ENCODE measurements around the gene LRRC1. TPM values are rescaled to one million over a fixed set of nuclear protein-coding genes. Genes with fewer than 3 reads are reported as not detected.

Gene LRRC1
- polyA plus RNA-seq, 2 donors: 13.6 to 15.2 TPM

DNA sequence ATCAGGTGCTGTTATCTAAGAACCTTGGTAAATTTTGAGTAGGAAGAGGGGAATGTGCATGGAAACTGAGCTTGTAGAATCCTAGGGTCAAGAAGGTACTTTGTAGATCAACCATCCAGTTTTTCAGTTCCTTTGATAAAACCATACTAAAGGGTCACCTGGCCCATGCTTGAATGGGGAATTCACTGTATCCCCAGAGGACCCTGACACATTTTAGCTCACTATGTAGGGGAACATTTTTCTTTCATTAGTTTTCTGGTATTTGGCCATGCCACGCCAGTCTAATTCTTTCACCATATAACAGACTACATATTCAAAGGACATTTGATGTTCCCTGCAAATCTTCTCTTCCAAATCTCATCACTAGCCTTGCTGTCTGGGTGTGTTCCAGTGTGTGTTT is 29.9 kb downstream of the LRRC1 start:
- Histone ChIP-seq H3K9me3 (ENCODE audit: control insufficient read depth in 2 of 2, insufficient read depth in 1 of 2, low read depth in 1 of 2, low read length in 1 of 2) (no peaks in the 10 kb centered on the region), H3K4me1 (ENCODE audit: control insufficient read depth in 2 of 2, insufficient read depth in 2 of 2, low read length in 1 of 2) (peaks cover 2 to 3% of the 10 kb centered on the region in 2 donors), H3K36me3 (ENCODE audit: control insufficient read depth in 2 of 2, insufficient read depth in 2 of 2, low read length in 1 of 2) (no peaks in the 10 kb centered on the region), H3K27me3 (ENCODE audit: control insufficient read depth in 1 of 2, insufficient read depth in 2 of 2, low read length in 2 of 2) (no peaks in the 10 kb centered on the region), H3K27ac (ENCODE audit: low read depth in 2 of 2, low read length in 1 of 2) (no peak overlapping the region), H3K4me3 (ENCODE audit: low read depth in 1 of 2, low read length in 2 of 2) (no peak overlapping the region)
- WGBS, 2 donors: 93 to 96% methylated on average over 1 of the region's 1 CpG

DNA sequence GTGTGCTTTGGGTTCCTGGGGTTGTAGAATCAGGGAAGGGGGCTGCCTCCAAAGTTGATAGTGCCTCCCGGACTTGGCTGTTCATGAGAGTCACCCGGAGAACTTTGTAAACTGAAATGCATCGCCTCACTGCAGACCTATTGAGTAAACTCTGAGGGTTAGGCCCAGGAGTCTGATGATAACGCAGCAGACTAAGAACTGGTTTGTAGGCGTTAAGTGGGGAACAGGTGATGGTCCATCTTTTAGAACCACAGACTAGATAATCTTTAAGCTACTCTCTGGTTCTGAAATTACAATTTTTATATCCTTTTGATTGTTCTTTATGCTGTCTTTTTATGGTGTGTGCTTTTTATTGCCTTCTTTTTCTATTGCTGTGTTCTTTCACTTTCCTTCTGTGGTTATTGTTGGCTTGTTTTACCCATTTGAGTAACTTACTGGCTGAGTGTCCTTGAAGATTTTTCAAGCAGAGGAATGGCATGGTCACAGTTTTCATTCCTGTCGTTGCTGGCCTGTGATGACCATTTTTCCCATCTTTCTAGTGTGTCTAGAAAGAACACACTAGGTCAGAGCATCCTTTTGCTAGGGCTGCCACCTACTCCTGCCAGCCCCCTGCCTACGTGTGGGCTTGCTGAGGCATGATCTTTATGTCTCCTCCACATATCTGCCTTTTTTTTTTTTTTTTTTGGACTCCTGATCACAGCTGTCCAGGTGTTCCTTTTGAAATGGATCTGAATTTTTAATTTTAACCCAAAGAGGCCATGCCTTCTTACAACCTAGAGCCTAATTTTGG is 30.9 kb downstream of the LRRC1 start:
- H3K4me1 ChIP-seq (ENCODE audit: control insufficient read depth in 2 of 2, insufficient read depth in 2 of 2, low read length in 1 of 2): peaks cover 2 to 5% of the 10 kb centered on the region in 2 donors
- H3K27ac ChIP-seq (ENCODE audit: low read depth in 2 of 2, low read length in 1 of 2): no peak overlapping the region
- H3K4me3 ChIP-seq (ENCODE audit: low read depth in 1 of 2, low read length in 2 of 2): no peak overlapping the region
- no peaks in the 10 kb centered on the region for H3K36me3 ChIP-seq (ENCODE audit: control insufficient read depth in 2 of 2, insufficient read depth in 2 of 2, low read length in 1 of 2)
- no peaks in the 10 kb centered on the region for H3K27me3 ChIP-seq (ENCODE audit: control insufficient read depth in 1 of 2, insufficient read depth in 2 of 2, low read length in 2 of 2)
- WGBS, 2 donors: 76 to 86% methylated on average over 7 of the region's 7 CpGs
- no peaks in the 10 kb centered on the region for H3K9me3 ChIP-seq (ENCODE audit: control insufficient read depth in 2 of 2, insufficient read depth in 1 of 2, low read depth in 1 of 2, low read length in 1 of 2)

- no peak overlapping the region for H3K27ac ChIP-seq (ENCODE audit: low read depth in 2 of 2, low read length in 1 of 2)
- WGBS, 2 donors: 69 to 71% methylated on average over 1 of the region's 1 CpG
- no peak overlapping the region for H3K4me3 ChIP-seq (ENCODE audit: low read depth in 1 of 2, low read length in 2 of 2)
- no peaks in the 10 kb centered on the region for H3K36me3 ChIP-seq (ENCODE audit: control insufficient read depth in 2 of 2, insufficient read depth in 2 of 2, low read length in 1 of 2)
- no peaks in the 10 kb centered on the region for H3K9me3 ChIP-seq (ENCODE audit: control insufficient read depth in 2 of 2, insufficient read depth in 1 of 2, low read depth in 1 of 2, low read length in 1 of 2)
- H3K27me3 ChIP-seq (ENCODE audit: control insufficient read depth in 1 of 2, insufficient read depth in 2 of 2, low read length in 2 of 2): no peaks in the 10 kb centered on the region
- H3K4me1 ChIP-seq (ENCODE audit: control insufficient read depth in 2 of 2, insufficient read depth in 2 of 2, low read length in 1 of 2): peaks cover 2 to 5% of the 10 kb centered on the region in 2 donors
Observed at GRCh38 chr6:53827531-53827930, 32.7 kb downstream of the LRRC1 start.

DNA sequence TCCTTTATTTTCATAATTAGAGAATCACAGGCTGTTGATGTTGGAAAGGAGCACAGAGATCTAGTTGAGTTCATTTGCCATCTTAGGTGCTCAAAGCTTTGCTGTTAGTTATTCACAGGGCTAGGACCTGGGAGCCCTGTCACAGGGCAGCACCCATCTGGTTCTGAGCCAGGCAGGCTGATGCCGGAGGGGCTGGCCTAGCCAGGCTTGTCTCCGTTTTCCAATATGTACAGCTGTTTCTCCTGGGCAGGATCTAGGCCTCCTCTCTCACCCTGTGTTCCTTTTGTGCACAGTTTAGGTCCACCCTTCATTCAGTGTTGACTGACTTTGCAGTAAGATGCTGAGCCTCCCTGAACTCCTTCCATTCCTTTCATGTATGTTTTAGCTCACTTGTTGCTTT is 33.4 kb downstream of the LRRC1 start:
- H3K27ac ChIP-seq (ENCODE audit: low read depth in 2 of 2, low read length in 1 of 2): no peak overlapping the region
- 42 to 56% methylated on average over 2 of the region's 2 CpGs for WGBS, 2 donors
- peaks cover 2 to 5% of the 10 kb centered on the region in 2 donors for H3K4me1 ChIP-seq (ENCODE audit: control insufficient read depth in 2 of 2, insufficient read depth in 2 of 2, low read length in 1 of 2)

DNA sequence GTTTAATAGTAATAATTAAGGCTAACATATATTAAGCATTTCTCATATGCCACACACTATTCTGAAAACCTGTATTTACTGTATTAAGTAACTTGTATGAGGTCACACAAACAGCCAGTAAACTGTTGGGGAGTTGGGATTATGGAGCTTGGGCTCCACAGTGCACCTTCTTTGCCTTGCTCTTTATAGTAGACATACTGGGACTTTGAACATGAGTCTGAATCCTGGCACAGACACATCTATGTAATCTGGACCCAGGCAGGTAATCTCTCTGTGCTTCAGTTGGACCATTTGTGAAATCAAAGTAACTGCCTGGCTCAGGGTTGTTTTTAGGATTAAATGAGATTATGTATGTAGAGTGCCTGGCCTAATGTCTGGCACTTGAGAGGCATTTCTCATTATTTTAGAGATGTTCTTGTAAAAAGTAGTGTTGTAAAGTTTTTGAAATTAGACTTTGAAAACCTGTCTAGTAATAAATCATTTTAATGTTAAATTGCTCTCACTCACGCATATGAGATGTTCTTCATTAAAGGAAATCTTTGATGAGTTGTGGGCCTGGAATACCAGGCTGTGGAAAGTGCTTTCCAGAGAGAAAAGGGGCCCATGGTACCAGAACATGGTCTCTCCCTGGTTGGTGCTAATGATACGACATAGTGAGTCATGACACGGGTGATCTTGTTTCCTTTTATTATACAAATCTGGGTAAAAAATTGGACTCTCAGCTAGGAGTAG is 34.3 kb downstream of the LRRC1 start:
- Histone ChIP-seq H3K27me3 (ENCODE audit: control insufficient read depth in 1 of 2, insufficient read depth in 2 of 2, low read length in 2 of 2) (no peaks in the 10 kb centered on the region), H3K36me3 (ENCODE audit: control insufficient read depth in 2 of 2, insufficient read depth in 2 of 2, low read length in 1 of 2) (no peaks in the 10 kb centered on the region), H3K4me1 (ENCODE audit: control insufficient read depth in 2 of 2, insufficient read depth in 2 of 2, low read length in 1 of 2) (peaks cover 2 to 5% of the 10 kb centered on the region in 2 donors), H3K4me3 (ENCODE audit: low read depth in 1 of 2, low read length in 2 of 2) (no peak overlapping the region), H3K27ac (ENCODE audit: low read depth in 2 of 2, low read length in 1 of 2) (no peak overlapping the region), H3K9me3 (ENCODE audit: control insufficient read depth in 2 of 2, insufficient read depth in 1 of 2, low read depth in 1 of 2, low read length in 1 of 2) (no peaks in the 10 kb centered on the region)
- WGBS, 2 donors: 75 to 85% methylated on average over 3 of the region's 3 CpGs

More for the DNA sequence above, 33.4 kb downstream of the LRRC1 start:
- no peaks in the 10 kb centered on the region for H3K9me3 ChIP-seq (ENCODE audit: control insufficient read depth in 2 of 2, insufficient read depth in 1 of 2, low read depth in 1 of 2, low read length in 1 of 2)
- no peaks in the 10 kb centered on the region for H3K36me3 ChIP-seq (ENCODE audit: control insufficient read depth in 2 of 2, insufficient read depth in 2 of 2, low read length in 1 of 2)
- no peaks in the 10 kb centered on the region for H3K27me3 ChIP-seq (ENCODE audit: control insufficient read depth in 1 of 2, insufficient read depth in 2 of 2, low read length in 2 of 2)
- no peak overlapping the region for H3K4me3 ChIP-seq (ENCODE audit: low read depth in 1 of 2, low read length in 2 of 2)

DNA sequence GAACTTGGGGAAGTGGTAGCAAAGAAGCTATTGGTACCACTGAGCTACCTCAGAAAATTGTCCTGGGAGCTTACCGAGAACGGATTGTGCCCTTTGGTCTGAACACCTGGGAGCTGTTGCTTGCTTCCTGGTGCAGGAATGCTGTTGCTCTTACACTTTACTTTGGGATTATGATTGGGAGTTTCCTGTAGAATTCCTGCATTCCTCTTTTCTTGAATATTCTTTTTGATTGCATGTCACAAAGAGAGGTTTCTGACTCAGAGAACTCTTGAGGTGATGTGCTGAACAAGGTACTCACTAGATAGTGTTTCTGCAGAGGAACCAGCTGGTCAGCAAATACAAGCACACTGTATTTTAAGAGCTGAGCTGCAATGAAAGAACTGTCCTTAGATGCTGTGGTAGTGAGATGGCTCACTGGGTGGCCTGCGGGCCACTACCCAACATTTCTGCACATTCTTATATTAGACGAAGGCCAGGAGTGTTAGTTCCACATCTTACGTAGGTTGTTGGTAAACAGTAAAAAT is 35.0 kb downstream of the LRRC1 start:
- H3K4me1 ChIP-seq (ENCODE audit: control insufficient read depth in 2 of 2, insufficient read depth in 2 of 2, low read length in 1 of 2): peaks cover 2 to 5% of the 10 kb centered on the region in 2 donors
- WGBS, 2 donors: 77 to 83% methylated on average over 5 of the region's 5 CpGs

DNA sequence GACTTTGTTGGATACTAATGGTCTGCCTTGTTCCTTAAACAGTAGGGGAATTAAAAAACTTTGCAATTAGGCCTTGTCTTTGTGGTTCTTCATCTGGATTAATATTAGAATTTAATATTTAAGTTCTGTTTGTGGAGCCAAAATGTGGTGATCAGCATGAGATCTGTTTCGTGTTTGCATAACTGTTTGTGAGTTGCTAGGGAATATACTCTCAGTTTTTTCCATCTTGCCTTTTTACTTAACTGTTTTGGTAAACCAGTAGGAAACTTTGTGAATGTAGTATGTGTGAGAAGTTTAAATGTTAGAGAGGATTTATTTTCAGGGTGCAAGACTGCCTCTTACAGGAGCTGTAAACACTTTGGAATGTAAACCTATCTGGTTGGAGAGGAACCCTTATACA is 35.6 kb downstream of the LRRC1 start:
- no peaks in the 10 kb centered on the region for H3K27me3 ChIP-seq (ENCODE audit: control insufficient read depth in 1 of 2, insufficient read depth in 2 of 2, low read length in 2 of 2)
- H3K4me3 ChIP-seq (ENCODE audit: low read depth in 1 of 2, low read length in 2 of 2): no peak overlapping the region
- H3K4me1 ChIP-seq (ENCODE audit: control insufficient read depth in 2 of 2, insufficient read depth in 2 of 2, low read length in 1 of 2): peaks cover 2 to 5% of the 10 kb centered on the region in 2 donors
- 68 to 72% methylated on average over 1 of the region's 1 CpG for WGBS, 2 donors
- no peaks in the 10 kb centered on the region for H3K9me3 ChIP-seq (ENCODE audit: control insufficient read depth in 2 of 2, insufficient read depth in 1 of 2, low read depth in 1 of 2, low read length in 1 of 2)
- no peaks in the 10 kb centered on the region for H3K36me3 ChIP-seq (ENCODE audit: control insufficient read depth in 2 of 2, insufficient read depth in 2 of 2, low read length in 1 of 2)
- no peak overlapping the region for H3K27ac ChIP-seq (ENCODE audit: low read depth in 2 of 2, low read length in 1 of 2)

More for the DNA sequence above, 35.0 kb downstream of the LRRC1 start:
- Histone ChIP-seq H3K36me3 (ENCODE audit: control insufficient read depth in 2 of 2, insufficient read depth in 2 of 2, low read length in 1 of 2) (no peaks in the 10 kb centered on the region), H3K4me3 (ENCODE audit: low read depth in 1 of 2, low read length in 2 of 2) (no peak overlapping the region), H3K9me3 (ENCODE audit: control insufficient read depth in 2 of 2, insufficient read depth in 1 of 2, low read depth in 1 of 2, low read length in 1 of 2) (no peaks in the 10 kb centered on the region), H3K27me3 (ENCODE audit: control insufficient read depth in 1 of 2, insufficient read depth in 2 of 2, low read length in 2 of 2) (no peaks in the 10 kb centered on the region), H3K27ac (ENCODE audit: low read depth in 2 of 2, low read length in 1 of 2) (no peak overlapping the region)

DNA sequence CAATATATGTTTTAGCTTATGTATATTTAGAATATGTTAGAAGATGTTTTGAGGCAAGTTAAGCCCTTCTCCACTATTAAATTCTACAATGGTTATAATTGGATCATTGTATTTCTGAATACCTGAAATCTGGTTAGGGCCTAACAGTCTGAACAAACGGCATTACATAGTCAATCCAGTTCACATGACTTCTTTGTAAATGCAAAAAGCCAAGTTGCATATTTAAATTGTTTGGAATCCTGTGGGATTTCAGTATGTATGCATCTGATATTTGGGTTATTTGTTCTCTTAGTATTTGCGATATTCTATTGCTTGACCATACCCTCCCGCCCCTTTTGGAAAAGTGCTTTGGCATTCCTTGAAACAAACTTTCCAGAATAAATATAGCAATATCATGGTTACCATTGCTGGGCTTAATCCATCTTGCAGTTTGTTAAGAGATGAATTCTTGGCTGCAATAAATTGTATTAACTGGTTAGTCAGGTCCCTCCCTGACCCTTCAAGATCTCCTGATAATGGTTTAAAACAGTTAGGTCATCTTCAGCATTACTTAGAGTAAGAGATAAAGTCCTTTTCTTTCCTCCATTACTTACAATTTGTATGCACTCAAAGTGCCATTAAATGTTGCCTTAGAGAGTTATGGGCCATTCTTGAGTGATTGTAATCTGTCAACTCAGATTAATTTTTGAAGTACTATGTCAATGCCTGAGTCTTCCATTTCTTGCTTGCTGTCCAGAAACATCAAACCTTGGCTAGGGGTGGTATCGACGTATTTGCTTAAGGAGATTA is 36.5 kb downstream of the LRRC1 start:
- no peak overlapping the region for H3K4me3 ChIP-seq (ENCODE audit: low read depth in 1 of 2, low read length in 2 of 2)
- H3K27ac ChIP-seq (ENCODE audit: low read depth in 2 of 2, low read length in 1 of 2): no peak overlapping the region
- 90 to 92% methylated on average over 5 of the region's 5 CpGs for WGBS, 2 donors
- no peaks in the 10 kb centered on the region for H3K27me3 ChIP-seq (ENCODE audit: control insufficient read depth in 1 of 2, insufficient read depth in 2 of 2, low read length in 2 of 2)
- H3K9me3 ChIP-seq (ENCODE audit: control insufficient read depth in 2 of 2, insufficient read depth in 1 of 2, low read depth in 1 of 2, low read length in 1 of 2): no peaks in the 10 kb centered on the region
- no peaks in the 10 kb centered on the region for H3K36me3 ChIP-seq (ENCODE audit: control insufficient read depth in 2 of 2, insufficient read depth in 2 of 2, low read length in 1 of 2)
- peaks cover 2 to 5% of the 10 kb centered on the region in 2 donors for H3K4me1 ChIP-seq (ENCODE audit: control insufficient read depth in 2 of 2, insufficient read depth in 2 of 2, low read length in 1 of 2)

- Histone ChIP-seq H3K4me1 (ENCODE audit: control insufficient read depth in 2 of 2, insufficient read depth in 2 of 2, low read length in 1 of 2) (peaks cover 2 to 5% of the 10 kb centered on the region in 2 donors), H3K27me3 (ENCODE audit: control insufficient read depth in 1 of 2, insufficient read depth in 2 of 2, low read length in 2 of 2) (no peaks in the 10 kb centered on the region), H3K4me3 (ENCODE audit: low read depth in 1 of 2, low read length in 2 of 2) (no peak overlapping the region), H3K9me3 (ENCODE audit: control insufficient read depth in 2 of 2, insufficient read depth in 1 of 2, low read depth in 1 of 2, low read length in 1 of 2) (no peaks in the 10 kb centered on the region), H3K27ac (ENCODE audit: low read depth in 2 of 2, low read length in 1 of 2) (no peak overlapping the region), H3K36me3 (ENCODE audit: control insufficient read depth in 2 of 2, insufficient read depth in 2 of 2, low read length in 1 of 2) (no peaks in the 10 kb centered on the region)
- 81 to 95% methylated on average over 6 of the region's 6 CpGs for WGBS, 2 donors
Observed at GRCh38 chr6:53831936-53832660, 37.3 kb downstream of the LRRC1 start.

Data from esophagus (tissue), 2 donors.